HCT116 (cell line): ENCODE results near the gene AVPR1B. TPM values are rescaled to one million over a fixed set of nuclear protein-coding genes. Genes with fewer than 3 reads are reported as not detected.

Experiments used
- ATAC-seq: fragments of 200-7000 bp; cut with Tn5 transposase; 2 replicates; pipeline ENCODE4 v1.9.1; 2020; ENCODE audit warnings: mild to moderate bottlenecking, moderate library complexity
- BruUV-seq: library from RNA; stranded (reverse); fragments of 400-500 nt; replicated peaks from 2 replicates; lab custom pipeline; 2021; lab: Mats Ljungman, UMichigan
- CTCF ChIA-PET: fragments of 300-600 bp; sonication (Branson Sonifier 250); formaldehyde crosslinking; loops from one replicate; lab custom pipeline; 2021; ENCODE audit warnings: antibody characterized with exemption; lab: Charles Lee
- POLR2A ChIA-PET: fragments of 300-600, 350-600 bp; sonication (Branson Sonifier 250); formaldehyde crosslinking; loops from one replicate; lab custom pipeline; 2021; ENCODE audit warnings: antibody characterized with exemption; lab: Charles Lee
- RAD21 ChIA-PET, 2 experiments: fragments of 300-600 bp; sonication (Branson Sonifier 250); formaldehyde crosslinking; loops; one replicate each; lab custom pipeline; 2023; ENCODE audit warnings: low total read pairs in 2 of 2; ENCODE audit not compliant: uncharacterized antibody in 2 of 2, unreplicated experiment in 2 of 2, low non-redundant PET in 1 of 2; lab: Charles Lee
- DNase-seq: peaks from one replicate; pipeline ENCODE4 v3.0.0-alpha.2; 2010; ENCODE audit warnings: low read depth, low spot score
- H2AFZ ChIP-seq: fragments of 200-600 bp; shearing (Covaris generic), sonication (generic); 2 replicates; pipeline ENCODE4 v1.6.1; 2017; ENCODE audit warnings: low read depth, mixed run types, mixed read lengths, antibody characterized with exemption, low read length; ENCODE audit not compliant: poor library complexity, severe bottlenecking
- H3K27ac ChIP-seq: 2 replicates; pipeline ENCODE4 v1.5.1; 2012; ENCODE audit warnings: low read depth, low read length
- H3K27me3 ChIP-seq: fragments of 200-600 bp; sonication (generic); 2 replicates; pipeline ENCODE4 v1.6.1; 2016; ENCODE audit warnings: mixed run types, low read length, mixed read lengths; ENCODE audit not compliant: insufficient read depth
- H3K36me3 ChIP-seq, 2 experiments: fragments of 200-500 bp in 1 of 2; fragments of 200-600 bp in 1 of 2; sonication (Bioruptor generic) in 1 of 2; sonication (generic) in 1 of 2; 2 replicates each; pipeline versions ENCODE4 v1.5.1 to v1.6.1; 2014 to 2016; ENCODE audit warnings: low read length in 2 of 2, inconsistent platforms in 1 of 2, mixed read lengths in 1 of 2, mixed run types in 1 of 2; ENCODE audit not compliant: insufficient read depth in 2 of 2, control insufficient read depth in 1 of 2
- H3K4me1 ChIP-seq, 2 experiments: fragments of 200-600 bp in 1 of 2; sonication (generic) in 1 of 2; 2 replicates each; pipeline versions ENCODE4 v1.5.1 to v1.6.1; 2012 to 2017; ENCODE audit warnings: low read length in 2 of 2, inconsistent platforms in 1 of 2, mild to moderate bottlenecking in 1 of 2, mixed read lengths in 1 of 2, mixed run types in 1 of 2, moderate library complexity in 1 of 2; ENCODE audit not compliant: insufficient read depth in 2 of 2, control insufficient read depth in 1 of 2
- H3K4me2 ChIP-seq: fragments of 200-600 bp; sonication (generic); 2 replicates; pipeline ENCODE4 v1.6.1; 2017; ENCODE audit warnings: mixed run types, low read length, mixed read lengths
- H3K4me3 ChIP-seq, 2 experiments: fragments of 200-600 bp in 1 of 2; sonication (generic) in 1 of 2; replicated peaks in 1 of 2; 2 replicates each; pipeline ENCODE4 v1.5.1; 2011 to 2016; ENCODE audit warnings: low read length in 2 of 2, control low read depth in 1 of 2, low read depth in 1 of 2, mild to moderate bottlenecking in 1 of 2, mixed read lengths in 1 of 2, mixed run types in 1 of 2
- H3K79me2 ChIP-seq: fragments of 200-600 bp; sonication (generic); 2 replicates; pipeline ENCODE4 v1.6.1; 2017; ENCODE audit warnings: mild to moderate bottlenecking, mixed run types, low read length, moderate library complexity, mixed read lengths; ENCODE audit not compliant: insufficient read depth
- H3K9ac ChIP-seq: fragments of 200-600 bp; sonication (generic); 2 replicates; pipeline ENCODE4 v1.6.1; 2016; ENCODE audit warnings: low read length, mixed read lengths
- H3K9me2 ChIP-seq: fragments of 200-600 bp; sonication (generic), shearing (Covaris generic); 2 replicates; pipeline ENCODE4 v1.6.1; 2017; ENCODE audit warnings: mixed run types, mild to moderate bottlenecking, moderate library complexity; ENCODE audit not compliant: insufficient read depth
- H3K9me3 ChIP-seq, 2 experiments: fragments of 200-500 bp in 1 of 2; fragments of 200-600 bp in 1 of 2; sonication (Bioruptor generic) in 1 of 2; sonication (generic) in 1 of 2; 2 replicates each; pipeline ENCODE4 v1.6.1; 2014 to 2017; ENCODE audit warnings: low read length in 2 of 2, mixed read lengths in 2 of 2, inconsistent platforms in 1 of 2, low read depth in 1 of 2, mild to moderate bottlenecking in 1 of 2, mixed run types in 1 of 2, moderate library complexity in 1 of 2; ENCODE audit not compliant: control insufficient read depth in 1 of 2, insufficient read depth in 1 of 2
- H4K20me1 ChIP-seq: fragments of 200-600 bp; sonication (generic), shearing (Covaris generic); 2 replicates; pipeline ENCODE4 v1.6.1; 2017; ENCODE audit warnings: mixed run types, mild to moderate bottlenecking, moderate library complexity; ENCODE audit not compliant: insufficient read depth
- CEBPB ChIP-seq: IDR thresholded peaks from 2 replicates; pipeline ENCODE4 v1.6.1; 2012; ENCODE audit warnings: low read depth
- CTCF ChIP-seq, 3 experiments: fragments of 200-600 bp in 1 of 3; sonication (generic) in 1 of 3; IDR thresholded peaks in 2 of 3; conservative IDR thresholded peaks in 1 of 3; 2 replicates each; pipeline ENCODE4 v1.5.1; 2012 to 2017; ENCODE audit warnings: low read depth in 2 of 3, low read length in 2 of 3, antibody characterized with exemption in 1 of 3, borderline replicate concordance in 1 of 3, control low read depth in 1 of 3, mild to moderate bottlenecking in 1 of 3, mixed read lengths in 1 of 3, mixed run types in 1 of 3, moderate library complexity in 1 of 3; ENCODE audit not compliant: insufficient read depth in 1 of 3
- EGR1 ChIP-seq: IDR thresholded peaks from 2 replicates; pipeline ENCODE4 v1.6.1; 2012; ENCODE audit warnings: low read depth
- ELF1 ChIP-seq: IDR thresholded peaks from 2 replicates; pipeline ENCODE4 v1.6.1; 2012; ENCODE audit warnings: low read depth, borderline replicate concordance
- EZH2 ChIP-seq: fragments of 200-600 bp; sonication (generic); IDR thresholded peaks from 2 replicates; pipeline ENCODE4 v1.6.1; 2017; ENCODE audit warnings: antibody characterized with exemption, mixed run types
- EZH2phosphoT487 ChIP-seq: fragments of 200-600 bp; IDR thresholded peaks from 2 replicates; pipeline ENCODE4 v1.6.1; 2018; ENCODE audit warnings: antibody characterized with exemption, borderline replicate concordance
- FOSL1 ChIP-seq: IDR thresholded peaks from 2 replicates; pipeline ENCODE4 v1.6.1; 2012; ENCODE audit warnings: low read depth
- POLR2A ChIP-seq: IDR thresholded peaks from 2 replicates; pipeline ENCODE4 v1.7.0; 2011; ENCODE audit warnings: borderline replicate concordance; ENCODE audit not compliant: insufficient read depth, insufficient read length; ENCODE audit errors: extremely low read depth
- POLR2AphosphoS5 ChIP-seq: IDR thresholded peaks from 2 replicates; pipeline ENCODE4 v1.6.1; 2011; ENCODE audit warnings: mild to moderate bottlenecking, low read depth, low read length, moderate library complexity
- RAD21 ChIP-seq: IDR thresholded peaks from 2 replicates; pipeline ENCODE4 v1.6.1; 2012; ENCODE audit warnings: low read depth, mild to moderate bottlenecking
- REST ChIP-seq: IDR thresholded peaks from 2 replicates; pipeline ENCODE4 v1.6.1; 2012; ENCODE audit warnings: low read depth
- SIN3A ChIP-seq: IDR thresholded peaks from 2 replicates; pipeline ENCODE4 v1.6.1; 2012; ENCODE audit warnings: low read depth
- SP1 ChIP-seq: IDR thresholded peaks from 2 replicates; pipeline ENCODE4 v1.6.1; 2012; ENCODE audit warnings: low read depth
- SRF ChIP-seq: IDR thresholded peaks from 2 replicates; pipeline ENCODE4 v1.6.1; 2012; ENCODE audit warnings: low read depth
- YY1 ChIP-seq: IDR thresholded peaks from 2 replicates; pipeline ENCODE4 v1.6.1; 2011; ENCODE audit warnings: low read length, low read depth, moderate library complexity, mild to moderate bottlenecking; ENCODE audit not compliant: insufficient replicate concordance; ENCODE audit errors: extremely low read depth
- ZBTB33 ChIP-seq: IDR thresholded peaks from 2 replicates; pipeline ENCODE4 v1.6.1; 2011; ENCODE audit warnings: mild to moderate bottlenecking, low read length, moderate library complexity; ENCODE audit not compliant: insufficient replicate concordance; ENCODE audit errors: extremely low read depth
- ZFX ChIP-seq: fragments of 450-650 bp; IDR thresholded peaks from 2 replicates; pipeline ENCODE4 v1.6.1; 2017
- ZNF274 ChIP-seq: fragments of 200-500 bp; sonication (Bioruptor generic); IDR thresholded peaks from 2 replicates; pipeline ENCODE4 v1.6.1; 2014; ENCODE audit warnings: mild to moderate bottlenecking, low read depth, low read length, inconsistent platforms
- intact Hi-C: fragments of 100-400 bp; cut with micrococcal nuclease; formaldehyde crosslinking; loops from 2 replicates; pipeline ENCODE4 v1.10.0; 2022
- total RNA-seq: library from RNA; stranded (reverse); gene quantifications from one replicate; pipeline ENCODE4 v1.2.1, GENCODE V29; 2021; ENCODE audit not compliant: unreplicated experiment
- TF ChIP-seq, protein P1 (sequence below): IDR thresholded peaks from 2 replicates; pipeline ENCODE4 v1.6.1; 2012

The AVPR1B gene
- total RNA-seq, 1 experiment from 2014 or later: not detected

GRCh38 chr1:206114692-206115640 is 2.2 kb downstream of the AVPR1B start:
- Histone ChIP-seq H2AFZ (no peak overlapping the region), H3K79me2 (no peaks in the 10 kb centered on the region), H3K9me3 (no peaks in the 10 kb centered on the region), H3K36me3 (no peaks in the 10 kb centered on the region), H3K27me3 (no peaks in the 10 kb centered on the region), H3K9ac (no peak overlapping the region), H3K4me2 (no peak overlapping the region), H3K4me3 (no peak overlapping the region), H4K20me1 (no peaks in the 10 kb centered on the region), H3K27ac (no peak overlapping the region), H3K4me1 (peaks cover 0 to 10% of the 10 kb centered on the region in 2 experiments; a peak in 1 of 4 replicates), H3K9me2 (no peaks in the 10 kb centered on the region)
- TF ChIP-seq FOSL1: no peak
- TF ChIP-seq ZFX: no peak
- TF ChIP-seq SRF: no peak
- TF ChIP-seq REST: no peak
- TF ChIP-seq RAD21: no peak
- TF ChIP-seq POLR2A: no peak
- no peak for TF ChIP-seq SIN3A
- TF ChIP-seq, protein P1, sequence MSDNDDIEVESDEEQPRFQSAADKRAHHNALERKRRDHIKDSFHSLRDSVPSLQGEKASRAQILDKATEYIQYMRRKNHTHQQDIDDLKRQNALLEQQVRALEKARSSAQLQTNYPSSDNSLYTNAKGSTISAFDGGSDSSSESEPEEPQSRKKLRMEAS: no peak
- TF ChIP-seq YY1: no peak
- TF ChIP-seq EZH2phosphoT487: no peak
- no peak for TF ChIP-seq CTCF (IDR thresholded peaks at IDR 0.05 in 2 of 3, conservative IDR thresholded peaks at IDR 0.05 in 1 of 3; ENCODE audit: borderline replicate concordance in 1 of 3, insufficient read depth in 1 of 3, low read depth in 2 of 3, low read length in 2 of 3)
- TF ChIP-seq CEBPB: no peak
- TF ChIP-seq ELF1: no peak
- no peak for TF ChIP-seq ZBTB33
- no peak for TF ChIP-seq SP1
- TF ChIP-seq EZH2: no peak
- TF ChIP-seq ZNF274: no peak
- TF ChIP-seq EGR1: no peak
- TF ChIP-seq POLR2AphosphoS5: no peak
- ATAC-seq (no peak), DNase-seq (no peak)
- RAD21 ChIA-PET: no interaction called here
- no TSS peak for BruUV-seq
- intact Hi-C loops: no loop called here
- CTCF ChIA-PET: interaction anchor here (1.1 kb wide), 1 partner anchor 9 kb away, joined by 4 read pairs; no protein-coding TSS in a partner anchor
- POLR2A ChIA-PET: no interaction called here
